ENCODE measurements around the gene TSKU. TPM values are rescaled to one million over a fixed set of nuclear protein-coding genes. Genes with fewer than 3 reads are reported as not detected.

TSKU gene
- total and polyA plus RNA-seq, 2 experiments from 2014 or later: 11.7 to 31.1 TPM

GRCh38 chr11:76835928-76836612 is 52.9 kb downstream of the TSKU start (continued):
- TF ChIP-seq CTCF (conservative IDR thresholded peaks at IDR 0.05; ENCODE audit: low read depth in 2 of 2): no peak
- TF ChIP-seq ETS1 (IDR thresholded peaks at IDR 0.05): no peak
- no peak for TF ChIP-seq ZNF462 (CRISPR knock-in tag; IDR thresholded peaks at IDR 0.05)

GRCh38 chr11:76836613-76837291 is 53.6 kb downstream of the TSKU start:
- peaks cover 9% of the 10 kb centered on the region; the same call in 2 of the 3 replicates for H3K4me1 Mint-ChIP-seq
- DNase-seq (ENCODE audit: low spot score): no peak
- Histone ChIP-seq H3K27me3 (ENCODE audit: insufficient read depth) (no peaks in the 10 kb centered on the region), H3F3A (replicated peaks; ENCODE audit: low read depth) (no peaks in the 10 kb centered on the region), H3K9me2 (ENCODE audit: insufficient read depth) (no peaks in the 10 kb centered on the region), H3K36me3 (ENCODE audit: insufficient read depth) (no peaks in the 10 kb centered on the region), H3K4me1 (ENCODE audit: insufficient read depth) (0 out of 2 replicates have a peak, but pooled peaks cover 5% of the 10 kb centered on the region), H3K4me2 (no peak overlapping the region), H4K20me1 (replicated peaks; ENCODE audit: insufficient read depth) (no peaks in the 10 kb centered on the region), H3K79me2 (replicated peaks; ENCODE audit: insufficient read depth) (no peaks in the 10 kb centered on the region), H2AFZ (no peak overlapping the region), H3K4me3 (no peak overlapping the region), H3K27ac (ENCODE audit: low read depth) (no peak overlapping the region)
- ATAC-seq: no peak
- no peak overlapping the region for H3K4me3 Mint-ChIP-seq
- H3K36me3 Mint-ChIP-seq (ENCODE audit: low read depth): no peaks in the 10 kb centered on the region
- H3K9me3 Mint-ChIP-seq: no peaks in the 10 kb centered on the region
- no peak overlapping the region for H3K27ac Mint-ChIP-seq
- H3K27me3 Mint-ChIP-seq (ENCODE audit: insufficient read depth, low read depth, poor library complexity): peaks cover 5% of the 10 kb centered on the region
- no peak for TF ChIP-seq REST (IDR thresholded peaks at IDR 0.05; ENCODE audit: unreplicated experiment)
- no peak for TF ChIP-seq CREB1 (CRISPR knock-in tag; IDR thresholded peaks at IDR 0.05; ENCODE audit: low read depth)
- no peak for TF ChIP-seq ETS1 (IDR thresholded peaks at IDR 0.05)

Measured in GM23338 (cell line).